ENCODE results near the gene ERMN.
"Not testable (repeated sequence)": the region's sequence is repeated elsewhere in the genome, so short reads cannot be mapped to it uniquely, and the experiment has no call there.

ERMN gene

DNA sequence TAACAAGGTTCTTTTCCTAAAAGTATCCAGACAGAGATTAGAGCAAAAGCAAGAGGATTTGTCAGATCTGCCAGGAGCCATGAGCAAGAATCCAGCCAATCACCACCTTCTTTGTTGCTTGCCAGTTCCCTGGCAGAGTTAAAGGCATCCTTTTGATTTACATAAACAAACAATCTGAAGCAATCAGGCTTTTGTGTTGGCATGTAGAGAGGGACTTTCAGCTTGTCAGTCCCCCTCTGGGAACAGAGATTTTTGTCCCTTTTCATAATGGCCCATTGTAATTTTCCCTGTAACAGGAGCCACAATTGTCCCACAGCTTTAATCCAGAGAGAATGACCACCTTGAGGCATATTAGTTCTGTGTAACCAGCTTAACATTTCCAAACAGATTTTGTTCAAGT, at the start of gene ERMN:
ERMN (minus strand) TSS at position 39 of the 400 bp plus-strand sequence. CDS start 182 bp downstream, outside the sequence.
- Histone ChIP-seq H3K9me3 (ENCODE audit: insufficient read depth, low read depth, low read length) (no peaks in the 10 kb centered on the region), H3K4me1 (ENCODE audit: insufficient read depth, low read length) (peaks cover 24% of the 10 kb centered on the region; the same call in 1 of the 2 replicates), H3K27me3 (ENCODE audit: insufficient read depth, low read length) (no peaks in the 10 kb centered on the region; the same call in 1 of the 2 replicates), H3K27ac (ENCODE audit: low read length) (no peak within 1 kb of the TSS), H3K4me3 (ENCODE audit: low read length) (no peak within 1 kb of the TSS), H3K9ac (ENCODE audit: low read depth, low read length) (no peak within 1 kb of the TSS), H3K36me3 (ENCODE audit: insufficient read depth, low read depth, low read length) (no peaks in the 10 kb centered on the region)

GRCh38 chr2:157375384-157375783, 49.8 kb upstream of the ERMN start:
- Histone ChIP-seq H3K9me3 (ENCODE audit: insufficient read depth, low read depth, low read length) (peaks cover 18% of the 10 kb centered on the region), H3K4me3 (ENCODE audit: low read length) (no peak overlapping the region), H3K4me1 (ENCODE audit: insufficient read depth, low read length) (no peaks in the 10 kb centered on the region), H3K27ac (ENCODE audit: low read length) (no peak overlapping the region), H3K36me3 (ENCODE audit: insufficient read depth, low read depth, low read length) (no peaks in the 10 kb centered on the region), H3K27me3 (ENCODE audit: insufficient read depth, low read length) (no peaks in the 10 kb centered on the region), H3K9ac (ENCODE audit: low read depth, low read length) (no peak overlapping the region)

- not testable (repeated sequence) for H3K4me3 ChIP-seq (ENCODE audit: low read length); H3K9me3 ChIP-seq (ENCODE audit: insufficient read depth, low read depth, low read length); H3K4me1 ChIP-seq (ENCODE audit: insufficient read depth, low read length); H3K36me3 ChIP-seq (ENCODE audit: insufficient read depth, low read depth, low read length); H3K27ac ChIP-seq (ENCODE audit: low read length); H3K27me3 ChIP-seq (ENCODE audit: insufficient read depth, low read length); H3K9ac ChIP-seq (ENCODE audit: low read depth, low read length)
These were observed 42.9 kb upstream of the ERMN start for GRCh38 chr2:157368508-157368907.

DNA sequence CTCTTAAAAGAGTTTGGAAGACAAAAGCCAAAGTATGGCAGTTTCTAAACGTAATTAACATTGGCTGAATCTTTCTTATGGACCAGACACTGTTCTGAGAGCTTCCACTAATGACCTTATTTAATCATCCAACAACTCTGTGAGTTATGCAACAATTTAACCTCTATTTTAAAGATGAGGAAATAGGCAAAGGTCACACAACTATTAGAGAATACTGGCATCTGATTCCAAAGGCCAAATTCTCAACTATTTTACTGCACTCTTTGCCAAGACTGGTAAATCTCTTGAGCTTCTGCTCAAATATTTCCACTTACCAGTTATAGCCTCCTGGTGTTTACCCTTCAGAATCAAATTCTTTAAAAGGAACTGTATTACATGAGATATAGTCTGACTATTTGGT, 42.1 kb upstream of the ERMN start:
- no peaks in the 10 kb centered on the region for H3K36me3 ChIP-seq (ENCODE audit: insufficient read depth, low read depth, low read length)
- H3K9me3 ChIP-seq (ENCODE audit: insufficient read depth, low read depth, low read length): 0 out of 2 replicates have a peak, but pooled peaks cover 2% of the 10 kb centered on the region
- no peak overlapping the region for H3K4me3 ChIP-seq (ENCODE audit: low read length)
- no peaks in the 10 kb centered on the region for H3K4me1 ChIP-seq (ENCODE audit: insufficient read depth, low read length)
- no peak overlapping the region for H3K27ac ChIP-seq (ENCODE audit: low read length)
- H3K9ac ChIP-seq (ENCODE audit: low read depth, low read length): no peak overlapping the region
- H3K27me3 ChIP-seq (ENCODE audit: insufficient read depth, low read length): no peaks in the 10 kb centered on the region

DNA sequence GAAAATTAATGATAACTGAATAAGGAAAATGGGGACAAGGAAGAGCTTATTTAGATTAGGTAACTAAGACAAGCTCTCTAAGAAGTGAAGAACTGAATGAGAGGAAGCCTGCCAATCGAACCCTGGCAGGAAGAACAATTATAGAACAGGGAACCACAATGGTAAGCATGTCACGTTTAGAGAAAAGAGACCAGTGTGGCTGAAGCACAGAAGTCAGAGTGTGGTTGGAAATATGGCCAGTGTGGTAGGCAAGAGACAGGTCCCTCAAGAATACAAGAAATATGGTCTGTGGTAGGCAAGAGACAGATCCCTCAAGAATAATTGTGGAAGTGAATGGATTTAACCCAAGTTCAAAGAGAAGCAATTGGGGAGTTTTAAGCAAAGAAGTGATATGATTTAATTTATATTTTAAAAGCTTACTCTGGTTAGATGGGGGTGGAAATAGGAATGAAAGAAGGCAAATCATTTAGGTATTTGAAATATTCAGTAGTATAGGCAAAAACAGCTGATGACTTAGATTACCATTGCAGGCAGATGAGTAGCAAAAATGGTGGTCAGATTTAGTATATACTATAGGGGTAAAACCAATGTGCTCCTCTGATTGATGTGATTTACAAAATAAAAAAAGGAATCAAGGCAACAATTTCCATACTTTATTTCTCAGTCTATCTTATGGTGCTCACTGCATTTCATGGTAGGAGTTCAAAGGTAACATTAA, 38.8 kb upstream of the ERMN start:
- Histone ChIP-seq H3K36me3 (ENCODE audit: insufficient read depth, low read depth, low read length) (no peaks in the 10 kb centered on the region), H3K4me1 (ENCODE audit: insufficient read depth, low read length) (no peaks in the 10 kb centered on the region), H3K27me3 (ENCODE audit: insufficient read depth, low read length) (no peaks in the 10 kb centered on the region), H3K27ac (ENCODE audit: low read length) (no peak overlapping the region), H3K9ac (ENCODE audit: low read depth, low read length) (no peak overlapping the region), H3K9me3 (ENCODE audit: insufficient read depth, low read depth, low read length) (peaks cover 22% of the 10 kb centered on the region), H3K4me3 (ENCODE audit: low read length) (no peak overlapping the region)

DNA sequence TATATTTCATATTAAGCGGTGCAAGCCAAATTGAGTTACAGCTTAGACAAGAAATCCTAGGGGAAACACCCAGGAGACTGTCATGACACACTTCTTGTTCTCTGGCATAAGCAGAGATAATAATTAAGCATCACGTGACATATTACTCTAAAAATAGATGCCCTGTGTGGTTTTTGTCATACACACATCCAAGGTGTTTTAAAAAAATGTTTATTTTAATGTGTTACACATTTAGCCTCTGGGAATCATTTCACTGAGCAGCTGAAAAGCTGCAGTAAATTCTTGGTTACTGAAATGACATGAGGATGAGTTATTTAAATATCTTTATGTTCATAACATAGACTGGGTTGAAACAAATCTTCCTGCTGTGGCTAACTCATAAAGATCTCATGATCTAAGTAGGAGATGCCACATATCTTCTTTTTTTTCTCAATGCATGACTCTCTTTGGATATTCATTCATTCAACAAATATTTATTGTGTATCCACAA, 38.0 kb upstream of the ERMN start:
- no peak overlapping the region for H3K27ac ChIP-seq (ENCODE audit: low read length)
- H3K27me3 ChIP-seq (ENCODE audit: insufficient read depth, low read length): no peaks in the 10 kb centered on the region
- H3K9ac ChIP-seq (ENCODE audit: low read depth, low read length): no peak overlapping the region

GRCh38 chr2:157362627-157363026, 37.0 kb upstream of the ERMN start:
- H3K36me3 ChIP-seq (ENCODE audit: insufficient read depth, low read depth, low read length): no peaks in the 10 kb centered on the region
- H3K4me1 ChIP-seq (ENCODE audit: insufficient read depth, low read length): no peaks in the 10 kb centered on the region
- no peak overlapping the region for H3K27ac ChIP-seq (ENCODE audit: low read length)
- H3K27me3 ChIP-seq (ENCODE audit: insufficient read depth, low read length): no peaks in the 10 kb centered on the region
- peaks cover 22% of the 10 kb centered on the region for H3K9me3 ChIP-seq (ENCODE audit: insufficient read depth, low read depth, low read length)
- H3K4me3 ChIP-seq (ENCODE audit: low read length): no peak overlapping the region
- no peak overlapping the region for H3K9ac ChIP-seq (ENCODE audit: low read depth, low read length)

More for the DNA sequence above, 38.0 kb upstream of the ERMN start:
- peaks cover 22% of the 10 kb centered on the region for H3K9me3 ChIP-seq (ENCODE audit: insufficient read depth, low read depth, low read length)
- no peaks in the 10 kb centered on the region for H3K36me3 ChIP-seq (ENCODE audit: insufficient read depth, low read depth, low read length)
- H3K4me1 ChIP-seq (ENCODE audit: insufficient read depth, low read length): no peaks in the 10 kb centered on the region
- no peak overlapping the region for H3K4me3 ChIP-seq (ENCODE audit: low read length)

DNA sequence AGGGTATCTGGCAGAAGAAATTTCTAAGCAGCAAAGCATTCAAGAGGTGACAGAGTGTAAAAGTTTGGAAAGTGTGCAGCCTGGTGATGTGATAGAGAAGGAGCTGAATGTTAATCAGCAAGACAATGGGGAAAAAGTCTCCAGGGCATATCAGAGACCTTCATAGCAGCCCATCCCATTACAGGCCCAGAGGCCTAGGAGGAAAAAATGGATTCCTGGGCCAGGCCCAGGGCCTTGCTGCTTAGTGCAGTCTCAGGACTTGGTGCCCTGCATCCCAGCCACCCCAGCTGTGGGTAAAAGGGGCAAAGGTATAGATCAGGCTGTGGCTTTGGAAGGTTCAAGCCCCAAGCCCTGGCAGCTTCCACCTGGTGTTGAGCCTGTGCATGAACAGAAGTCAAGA, 35.9 kb upstream of the ERMN start:
- H3K9ac ChIP-seq (ENCODE audit: low read depth, low read length): no peak overlapping the region
- H3K4me3 ChIP-seq (ENCODE audit: low read length): no peak overlapping the region
- peaks cover 22% of the 10 kb centered on the region for H3K9me3 ChIP-seq (ENCODE audit: insufficient read depth, low read depth, low read length)
- no peak overlapping the region for H3K27ac ChIP-seq (ENCODE audit: low read length)
- H3K4me1 ChIP-seq (ENCODE audit: insufficient read depth, low read length): no peaks in the 10 kb centered on the region
- H3K27me3 ChIP-seq (ENCODE audit: insufficient read depth, low read length): no peaks in the 10 kb centered on the region
- no peaks in the 10 kb centered on the region for H3K36me3 ChIP-seq (ENCODE audit: insufficient read depth, low read depth, low read length)

GRCh38 chr2:157359628-157360027, 34.0 kb upstream of the ERMN start:
- no peak overlapping the region for H3K4me3 ChIP-seq (ENCODE audit: low read length)
- peaks cover 7% of the 10 kb centered on the region; the same call in 1 of the 2 replicates for H3K4me1 ChIP-seq (ENCODE audit: insufficient read depth, low read length)
- peaks cover 22% of the 10 kb centered on the region for H3K9me3 ChIP-seq (ENCODE audit: insufficient read depth, low read depth, low read length)
- no peak overlapping the region for H3K27ac ChIP-seq (ENCODE audit: low read length)
- H3K9ac ChIP-seq (ENCODE audit: low read depth, low read length): no peak overlapping the region
- H3K27me3 ChIP-seq (ENCODE audit: insufficient read depth, low read length): no peaks in the 10 kb centered on the region
- no peaks in the 10 kb centered on the region for H3K36me3 ChIP-seq (ENCODE audit: insufficient read depth, low read depth, low read length)

DNA sequence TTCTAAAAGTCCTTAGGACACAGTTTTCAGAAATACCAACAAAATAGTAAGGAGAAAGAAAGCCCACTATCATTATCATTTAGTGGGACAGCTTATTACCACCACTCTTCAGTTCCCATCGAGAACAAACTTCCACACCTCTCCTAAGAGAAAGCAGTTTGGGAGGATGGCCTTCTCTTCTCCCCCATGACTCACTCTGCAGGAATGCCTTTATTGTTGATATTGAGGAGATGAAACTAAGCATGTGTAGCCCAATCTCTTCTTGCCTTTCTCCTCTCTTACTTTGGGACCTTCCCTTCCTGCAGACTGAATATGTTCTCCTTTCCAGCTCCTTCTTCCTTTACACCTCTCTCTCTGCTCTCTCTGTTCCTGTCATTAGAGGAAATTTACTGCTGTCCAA, 30.0 kb upstream of the ERMN start:
- Histone ChIP-seq H3K9me3 (ENCODE audit: insufficient read depth, low read depth, low read length) (no peaks in the 10 kb centered on the region; the same call in 1 of the 2 replicates), H3K4me1 (ENCODE audit: insufficient read depth, low read length) (peaks cover 7% of the 10 kb centered on the region; the same call in 1 of the 2 replicates), H3K9ac (ENCODE audit: low read depth, low read length) (no peak overlapping the region), H3K27ac (ENCODE audit: low read length) (no peak overlapping the region), H3K4me3 (ENCODE audit: low read length) (no peak overlapping the region), H3K36me3 (ENCODE audit: insufficient read depth, low read depth, low read length) (no peaks in the 10 kb centered on the region), H3K27me3 (ENCODE audit: insufficient read depth, low read length) (no peaks in the 10 kb centered on the region)

GRCh38 chr2:157349949-157350515, 24.4 kb upstream of the ERMN start:
- Histone ChIP-seq H3K9me3 (ENCODE audit: insufficient read depth, low read depth, low read length) (peaks cover 6% of the 10 kb centered on the region; the same call in 1 of the 2 replicates), H3K4me1 (ENCODE audit: insufficient read depth, low read length) (peaks cover 9% of the 10 kb centered on the region; the same call in 1 of the 2 replicates), H3K9ac (ENCODE audit: low read depth, low read length) (no peak overlapping the region), H3K36me3 (ENCODE audit: insufficient read depth, low read depth, low read length) (no peaks in the 10 kb centered on the region), H3K4me3 (ENCODE audit: low read length) (no peak overlapping the region), H3K27ac (ENCODE audit: low read length) (no peak overlapping the region), H3K27me3 (ENCODE audit: insufficient read depth, low read length) (no peaks in the 10 kb centered on the region)
